Measurements from ENCODE around the gene CFAP126.

Gene CFAP126

DNA sequence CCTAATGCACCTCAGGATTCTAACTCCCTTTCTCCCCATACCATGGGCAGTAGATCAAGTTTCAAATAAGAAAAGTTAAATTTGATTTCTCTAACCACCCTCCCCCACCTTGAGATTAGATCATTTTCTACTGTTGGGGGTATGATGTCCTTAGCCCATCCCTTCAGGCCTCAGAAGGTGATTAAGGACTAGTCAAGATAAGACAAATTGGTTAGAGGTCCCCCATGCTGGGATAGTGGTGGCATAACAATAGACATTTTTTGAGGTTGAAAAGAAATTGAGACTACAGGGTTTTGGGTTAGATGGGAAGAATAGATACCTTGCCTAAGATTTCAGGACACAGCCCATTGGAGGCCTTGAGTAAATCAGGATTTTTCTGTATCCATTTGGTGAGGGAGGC lies 2.5 kb downstream of the CFAP126 start:
- ChIA-PET POLR2A (no interaction called here), CTCF (no interaction called here)

DNA sequence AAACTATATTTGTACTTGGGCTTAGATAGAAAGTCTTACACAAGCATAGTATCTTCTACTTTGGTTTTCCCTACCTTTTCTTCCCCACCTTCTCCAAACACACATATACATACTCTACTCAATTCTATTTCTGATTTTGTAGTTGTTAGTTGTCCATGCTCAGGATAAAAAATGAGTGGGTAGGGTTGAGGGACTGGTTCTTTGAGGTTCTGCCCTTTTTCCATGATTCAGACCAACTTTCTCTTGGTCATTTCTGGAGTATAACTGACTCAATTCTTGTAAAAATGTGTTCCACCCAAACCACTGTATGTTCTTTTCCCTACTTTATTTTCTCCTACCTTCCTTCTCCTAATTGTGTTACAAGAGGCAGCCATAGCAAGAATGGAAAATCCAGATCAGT lies 3.3 kb downstream of the CFAP126 start:
- 0 out of 2 replicates have a peak, but pooled peaks cover 2% of the 10 kb centered on the region for H3K4me1 ChIP-seq (ENCODE audit: control insufficient read depth, insufficient read depth, low read length)
- POLR2A ChIA-PET, result interaction anchor here (0.6 kb wide), 1 partner anchor 223 kb away, joined by 3 read pairs; no protein-coding TSS in a partner anchor
- no peak overlapping the region for H3K27ac ChIP-seq (ENCODE audit: extremely low read depth, low read depth, low read length)
- peaks cover 0 to 49% of the 10 kb centered on the region in 2 experiments for H3K36me3 ChIP-seq (ENCODE audit: control insufficient read depth in 2 of 2, insufficient read depth in 1 of 2, low read length in 2 of 2)
- TF ChIP-seq ZNF514 (tag by site-specific recombination; IDR thresholded peaks at IDR 0.05) (no peak), ZNF433 (tag by site-specific recombination; IDR thresholded peaks at IDR 0.05; ENCODE audit: low read depth) (no peak), SCRT2 (tag by site-specific recombination; IDR thresholded peaks at IDR 0.05) (no peak), ZNF544 (tag by site-specific recombination; IDR thresholded peaks at IDR 0.05) (no peak), ZNF549 (tag by site-specific recombination; IDR thresholded peaks at IDR 0.05) (no peak), ZFP37 (tag by site-specific recombination; IDR thresholded peaks at IDR 0.05) (no peak), REPIN1 (tag by site-specific recombination; IDR thresholded peaks at IDR 0.05; ENCODE audit: low read depth) (no peak), MEIS1 (CRISPR knock-in tag; IDR thresholded peaks at IDR 0.05; ENCODE audit: borderline replicate concordance) (no peak), ZNF354C (tag by site-specific recombination; IDR thresholded peaks at IDR 0.05; ENCODE audit: borderline replicate concordance, low read depth) (no peak)
- CTCF ChIA-PET, result no interaction called here
- H3K4me3 ChIP-seq (ENCODE audit: low read depth, low read length), result no peak overlapping the region
- H3K9me3 ChIP-seq (ENCODE audit: control insufficient read depth, insufficient read depth, low read depth, low read length), result no peaks in the 10 kb centered on the region

More for the DNA sequence above, 2.5 kb downstream of the CFAP126 start:
- TF ChIP-seq ZSCAN16 (tag by site-specific recombination; IDR thresholded peaks at IDR 0.05) (no peak), ZNF629 (tag by site-specific recombination; IDR thresholded peaks at IDR 0.05) (no peak), ZNF621 (tag by site-specific recombination; IDR thresholded peaks at IDR 0.05) (no peak), SCRT1 (tag by site-specific recombination; IDR thresholded peaks at IDR 0.05; ENCODE audit: borderline replicate concordance) (no peak), BCL11A (tag by site-specific recombination; IDR thresholded peaks at IDR 0.05; ENCODE audit: low read depth) (no peak), ZNF132 (tag by site-specific recombination; IDR thresholded peaks at IDR 0.05; ENCODE audit: borderline replicate concordance) (no peak), ZNF324 (tag by site-specific recombination; IDR thresholded peaks at IDR 0.05) (no peak), ZFP3 (tag by site-specific recombination; IDR thresholded peaks at IDR 0.05; ENCODE audit: low read depth) (no peak), ZNF391 (tag by site-specific recombination; IDR thresholded peaks at IDR 0.05; ENCODE audit: borderline replicate concordance, low read depth) (no peak), ZXDB (tag by site-specific recombination; IDR thresholded peaks at IDR 0.05) (no peak), ZNF174 (tag by site-specific recombination; IDR thresholded peaks at IDR 0.05) (no peak), ZNF623 (tag by site-specific recombination; IDR thresholded peaks at IDR 0.05) (no peak)
- TF ChIP-seq, protein P1, sequence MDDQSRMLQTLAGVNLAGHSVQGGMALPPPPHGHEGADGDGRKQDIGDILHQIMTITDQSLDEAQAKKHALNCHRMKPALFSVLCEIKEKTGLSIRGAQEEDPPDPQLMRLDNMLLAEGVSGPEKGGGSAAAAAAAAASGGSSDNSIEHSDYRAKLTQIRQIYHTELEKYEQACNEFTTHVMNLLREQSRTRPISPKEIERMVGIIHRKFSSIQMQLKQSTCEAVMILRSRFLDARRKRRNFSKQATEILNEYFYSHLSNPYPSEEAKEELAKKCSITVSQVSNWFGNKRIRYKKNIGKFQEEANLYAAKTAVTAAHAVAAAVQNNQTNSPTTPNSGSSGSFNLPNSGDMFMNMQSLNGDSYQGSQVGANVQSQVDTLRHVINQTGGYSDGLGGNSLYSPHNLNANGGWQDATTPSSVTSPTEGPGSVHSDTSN (CRISPR knock-in tag; IDR thresholded peaks at IDR 0.05), result no peak
- TF ChIP-seq, protein P2, sequence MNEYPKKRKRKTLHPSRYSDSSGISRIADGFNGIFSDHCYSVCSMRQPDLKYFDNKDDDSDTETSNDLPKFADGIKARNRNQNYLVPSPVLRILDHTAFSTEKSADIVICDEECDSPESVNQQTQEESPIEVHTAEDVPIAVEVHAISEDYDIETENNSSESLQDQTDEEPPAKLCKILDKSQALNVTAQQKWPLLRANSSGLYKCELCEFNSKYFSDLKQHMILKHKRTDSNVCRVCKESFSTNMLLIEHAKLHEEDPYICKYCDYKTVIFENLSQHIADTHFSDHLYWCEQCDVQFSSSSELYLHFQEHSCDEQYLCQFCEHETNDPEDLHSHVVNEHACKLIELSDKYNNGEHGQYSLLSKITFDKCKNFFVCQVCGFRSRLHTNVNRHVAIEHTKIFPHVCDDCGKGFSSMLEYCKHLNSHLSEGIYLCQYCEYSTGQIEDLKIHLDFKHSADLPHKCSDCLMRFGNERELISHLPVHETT (tag by site-specific recombination; IDR thresholded peaks at IDR 0.05), result no peak
- TF ChIP-seq, protein P3, sequence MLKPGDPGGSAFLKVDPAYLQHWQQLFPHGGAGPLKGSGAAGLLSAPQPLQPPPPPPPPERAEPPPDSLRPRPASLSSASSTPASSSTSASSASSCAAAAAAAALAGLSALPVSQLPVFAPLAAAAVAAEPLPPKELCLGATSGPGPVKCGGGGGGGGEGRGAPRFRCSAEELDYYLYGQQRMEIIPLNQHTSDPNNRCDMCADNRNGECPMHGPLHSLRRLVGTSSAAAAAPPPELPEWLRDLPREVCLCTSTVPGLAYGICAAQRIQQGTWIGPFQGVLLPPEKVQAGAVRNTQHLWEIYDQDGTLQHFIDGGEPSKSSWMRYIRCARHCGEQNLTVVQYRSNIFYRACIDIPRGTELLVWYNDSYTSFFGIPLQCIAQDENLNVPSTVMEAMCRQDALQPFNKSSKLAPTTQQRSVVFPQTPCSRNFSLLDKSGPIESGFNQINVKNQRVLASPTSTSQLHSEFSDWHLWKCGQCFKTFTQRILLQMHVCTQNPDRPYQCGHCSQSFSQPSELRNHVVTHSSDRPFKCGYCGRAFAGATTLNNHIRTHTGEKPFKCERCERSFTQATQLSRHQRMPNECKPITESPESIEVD (tag by site-specific recombination; IDR thresholded peaks at IDR 0.05), result no peak
- Histone ChIP-seq H3K36me3 (ENCODE audit: control insufficient read depth in 2 of 2, insufficient read depth in 1 of 2, low read length in 2 of 2) (peaks cover 0 to 46% of the 10 kb centered on the region in 2 experiments), H3K27ac (ENCODE audit: extremely low read depth, low read depth, low read length) (no peak overlapping the region), H3K4me1 (ENCODE audit: control insufficient read depth, insufficient read depth, low read length) (0 out of 2 replicates have a peak, but pooled peaks cover 2% of the 10 kb centered on the region), H3K4me3 (ENCODE audit: low read depth, low read length) (no peak overlapping the region), H3K9me3 (ENCODE audit: control insufficient read depth, insufficient read depth, low read depth, low read length) (no peaks in the 10 kb centered on the region)
